DND-41 (cell line): Measurements from ENCODE around the gene APLF.
"Not testable (repeated sequence)": the region's sequence is repeated elsewhere in the genome, so short reads cannot be mapped to it uniquely, and the experiment has no call there.

Source experiments
- CTCF ChIP-seq: IDR thresholded peaks from 2 replicates; pipeline ENCODE4 v1.5.1; 2012; ENCODE audit warnings: borderline replicate concordance, low read length, moderate library complexity, mild to moderate bottlenecking; ENCODE audit not compliant: poor library complexity, severe bottlenecking; ENCODE audit errors: extremely low read depth
- EZH2 ChIP-seq: IDR thresholded peaks from 3 replicates; pipeline ENCODE4 v1.6.1; 2012; ENCODE audit warnings: borderline replicate concordance, low read depth, mild to moderate bottlenecking, moderate library complexity, low read length, inconsistent platforms; ENCODE audit not compliant: severe bottlenecking

GRCh38 chr2:68527343-68528081 is 60.1 kb downstream of the APLF start:
- not testable (repeated sequence) for TF ChIP-seq CTCF, EZH2
